SU-DHL-6 (cell line): ENCODE data around the gene PBXIP1.

Experiments
- H2AFZ ChIP-seq: fragments of 200-600 bp; sonication (generic); 2 replicates; pipeline ENCODE4 v1.6.1; 2014; ENCODE audit warnings: low read depth, mild to moderate bottlenecking, moderate library complexity, mixed read lengths, antibody characterized with exemption, low read length; ENCODE audit not compliant: severe bottlenecking
- H3F3A ChIP-seq: fragments of 200-600 bp; shearing (Covaris generic); 2 replicates; pipeline ENCODE4 v1.6.0; 2016; ENCODE audit warnings: antibody characterized with exemption, mild to moderate bottlenecking; ENCODE audit not compliant: insufficient read depth
- H3K27ac ChIP-seq: fragments of 200-600 bp; sonication (generic); 2 replicates; pipeline ENCODE4 v1.5.1; 2016; ENCODE audit warnings: low read depth, mild to moderate bottlenecking, low read length, moderate library complexity, mixed read lengths
- H3K27me3 ChIP-seq: fragments of 200-600 bp; sonication (generic), shearing (Covaris generic); 2 replicates; pipeline ENCODE4 v1.6.0; 2014; ENCODE audit warnings: mild to moderate bottlenecking, low read length
- H3K36me3 ChIP-seq: fragments of 200-600 bp; sonication (generic); 2 replicates; pipeline ENCODE4 v1.6.1; 2014; ENCODE audit warnings: mild to moderate bottlenecking, low read length, mixed read lengths
- H3K4me2 ChIP-seq: fragments of 300-600, 200-600 bp; shearing (Covaris generic), sonication (generic); 2 replicates; pipeline ENCODE4 v1.6.0; 2014; ENCODE audit warnings: low read length, low read depth, mild to moderate bottlenecking; ENCODE audit not compliant: poor library complexity, severe bottlenecking
- H3K4me3 ChIP-seq: fragments of 200-600 bp; sonication (generic); 2 replicates; pipeline ENCODE4 v1.5.1; 2014; ENCODE audit warnings: antibody characterized with exemption, low read length, mild to moderate bottlenecking, mixed read lengths; ENCODE audit not compliant: insufficient read depth, poor library complexity, severe bottlenecking
- H3K79me2 ChIP-seq: fragments of 200-600 bp; sonication (generic); 2 replicates; pipeline ENCODE4 v1.6.1; 2014; ENCODE audit warnings: mild to moderate bottlenecking, low read length, moderate library complexity; ENCODE audit not compliant: insufficient read depth
- H3K9ac ChIP-seq: fragments of 200-600 bp; sonication (generic); 2 replicates; pipeline ENCODE4 v1.7.0; 2014; ENCODE audit warnings: mild to moderate bottlenecking, low read length
- H3K9me2 ChIP-seq: fragments of 200-600 bp; sonication (generic); replicated peaks from 2 replicates; pipeline ENCODE4 v1.6.1; 2014; ENCODE audit warnings: low read length; ENCODE audit not compliant: insufficient read depth
- H3K9me3 ChIP-seq: fragments of 200-600 bp; sonication (generic); 2 replicates; pipeline ENCODE4 v1.6.1; 2014; ENCODE audit warnings: low read length, mixed read lengths; ENCODE audit not compliant: insufficient read depth
- H4K20me1 ChIP-seq: fragments of 200-600 bp; sonication (generic); 2 replicates; pipeline ENCODE4 v1.6.1; 2014; ENCODE audit warnings: low read depth, mild to moderate bottlenecking, antibody characterized with exemption, low read length, moderate library complexity, mixed read lengths
- EZH2phosphoT487 ChIP-seq: fragments of 200-600 bp; sonication (generic), shearing (Covaris generic); conservative IDR thresholded peaks from 2 replicates; pipeline ENCODE4 v1.6.1; 2018; ENCODE audit warnings: mild to moderate bottlenecking, antibody characterized with exemption, low read length, moderate library complexity, mixed read lengths
- TF ChIP-seq, protein P1 (sequence below): fragments of 200-600 bp; sonication (generic); IDR thresholded peaks from one replicate; pipeline ENCODE4 v1.5.1; 2017; ENCODE audit warnings: antibody characterized with exemption, mild to moderate bottlenecking, low read length, moderate library complexity; ENCODE audit not compliant: insufficient read depth, poor library complexity, severe bottlenecking

PBXIP1 gene, protein sequence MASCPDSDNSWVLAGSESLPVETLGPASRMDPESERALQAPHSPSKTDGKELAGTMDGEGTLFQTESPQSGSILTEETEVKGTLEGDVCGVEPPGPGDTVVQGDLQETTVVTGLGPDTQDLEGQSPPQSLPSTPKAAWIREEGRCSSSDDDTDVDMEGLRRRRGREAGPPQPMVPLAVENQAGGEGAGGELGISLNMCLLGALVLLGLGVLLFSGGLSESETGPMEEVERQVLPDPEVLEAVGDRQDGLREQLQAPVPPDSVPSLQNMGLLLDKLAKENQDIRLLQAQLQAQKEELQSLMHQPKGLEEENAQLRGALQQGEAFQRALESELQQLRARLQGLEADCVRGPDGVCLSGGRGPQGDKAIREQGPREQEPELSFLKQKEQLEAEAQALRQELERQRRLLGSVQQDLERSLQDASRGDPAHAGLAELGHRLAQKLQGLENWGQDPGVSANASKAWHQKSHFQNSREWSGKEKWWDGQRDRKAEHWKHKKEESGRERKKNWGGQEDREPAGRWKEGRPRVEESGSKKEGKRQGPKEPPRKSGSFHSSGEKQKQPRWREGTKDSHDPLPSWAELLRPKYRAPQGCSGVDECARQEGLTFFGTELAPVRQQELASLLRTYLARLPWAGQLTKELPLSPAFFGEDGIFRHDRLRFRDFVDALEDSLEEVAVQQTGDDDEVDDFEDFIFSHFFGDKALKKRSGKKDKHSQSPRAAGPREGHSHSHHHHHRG

DNA sequence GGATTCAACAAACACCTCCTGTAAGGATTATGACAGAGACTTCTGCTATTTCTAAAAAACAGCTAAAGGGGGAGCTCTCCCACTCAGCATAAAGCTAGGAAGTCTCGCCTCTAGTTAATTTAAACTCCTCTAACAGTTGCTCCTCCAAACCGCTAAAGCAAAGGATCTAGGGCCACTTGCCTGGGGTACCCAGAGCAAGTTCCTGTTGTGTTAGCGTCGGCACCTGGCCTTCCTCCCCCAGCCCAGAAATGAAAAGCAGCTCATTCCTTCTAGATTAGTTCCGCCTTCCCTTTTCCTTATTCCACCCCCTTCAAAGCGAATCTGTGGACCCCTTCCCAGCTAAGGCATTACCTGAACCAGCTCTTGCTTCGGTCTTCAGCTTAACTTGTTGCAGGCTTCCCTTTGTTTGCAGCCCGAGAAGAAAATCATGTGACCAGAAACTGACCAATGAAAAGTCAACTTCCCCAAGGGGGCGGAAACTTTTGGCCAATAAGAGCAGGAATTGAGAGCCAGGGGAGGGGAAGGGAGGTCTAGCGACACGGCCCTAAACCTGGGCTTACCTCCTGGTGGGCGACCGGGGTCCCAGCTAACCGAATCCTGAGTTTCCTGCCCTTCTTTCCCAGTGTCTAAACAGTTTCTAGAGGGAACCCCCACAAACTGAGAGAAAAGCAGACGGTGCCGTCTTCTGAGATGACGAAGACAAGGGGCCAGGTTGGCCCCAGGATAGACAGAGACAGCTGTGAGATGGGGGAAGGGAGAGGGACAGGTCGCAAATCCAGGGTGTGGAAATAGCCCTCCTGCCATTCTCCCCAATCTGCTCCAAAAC is at the start of gene PBXIP1:
Gene PBXIP1, minus strand, starts transcription at position 382 of the 826 bp plus-strand sequence. CDS start 2,378 bp downstream, outside the sequence.
- H3K27ac ChIP-seq = peak within 1 kb of the TSS; percentile 67
- H4K20me1 ChIP-seq = no peaks in the 10 kb centered on the region
- peaks cover 8% of the 10 kb centered on the region for H3K79me2 ChIP-seq
- TF ChIP-seq, protein P1, sequence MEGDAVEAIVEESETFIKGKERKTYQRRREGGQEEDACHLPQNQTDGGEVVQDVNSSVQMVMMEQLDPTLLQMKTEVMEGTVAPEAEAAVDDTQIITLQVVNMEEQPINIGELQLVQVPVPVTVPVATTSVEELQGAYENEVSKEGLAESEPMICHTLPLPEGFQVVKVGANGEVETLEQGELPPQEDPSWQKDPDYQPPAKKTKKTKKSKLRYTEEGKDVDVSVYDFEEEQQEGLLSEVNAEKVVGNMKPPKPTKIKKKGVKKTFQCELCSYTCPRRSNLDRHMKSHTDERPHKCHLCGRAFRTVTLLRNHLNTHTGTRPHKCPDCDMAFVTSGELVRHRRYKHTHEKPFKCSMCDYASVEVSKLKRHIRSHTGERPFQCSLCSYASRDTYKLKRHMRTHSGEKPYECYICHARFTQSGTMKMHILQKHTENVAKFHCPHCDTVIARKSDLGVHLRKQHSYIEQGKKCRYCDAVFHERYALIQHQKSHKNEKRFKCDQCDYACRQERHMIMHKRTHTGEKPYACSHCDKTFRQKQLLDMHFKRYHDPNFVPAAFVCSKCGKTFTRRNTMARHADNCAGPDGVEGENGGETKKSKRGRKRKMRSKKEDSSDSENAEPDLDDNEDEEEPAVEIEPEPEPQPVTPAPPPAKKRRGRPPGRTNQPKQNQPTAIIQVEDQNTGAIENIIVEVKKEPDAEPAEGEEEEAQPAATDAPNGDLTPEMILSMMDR = peak; percentile 28
- TF ChIP-seq EZH2phosphoT487 = no peak
- H3K4me2 ChIP-seq = peak within 1 kb of the TSS; percentile 91
- H3K27me3 ChIP-seq = no peaks in the 10 kb centered on the region
- H3K9me3 ChIP-seq = no peaks in the 10 kb centered on the region
- H2AFZ ChIP-seq = peak within 1 kb of the TSS; percentile 58
- peak within 1 kb of the TSS; percentile 55 for H3K9ac ChIP-seq
- H3K36me3 ChIP-seq = no peaks in the 10 kb centered on the region
- peak within 1 kb of the TSS; percentile 75 for H3K4me3 ChIP-seq
- H3F3A ChIP-seq = peaks cover 24% of the 10 kb centered on the region
- H3K9me2 ChIP-seq = no peaks in the 10 kb centered on the region

DNA sequence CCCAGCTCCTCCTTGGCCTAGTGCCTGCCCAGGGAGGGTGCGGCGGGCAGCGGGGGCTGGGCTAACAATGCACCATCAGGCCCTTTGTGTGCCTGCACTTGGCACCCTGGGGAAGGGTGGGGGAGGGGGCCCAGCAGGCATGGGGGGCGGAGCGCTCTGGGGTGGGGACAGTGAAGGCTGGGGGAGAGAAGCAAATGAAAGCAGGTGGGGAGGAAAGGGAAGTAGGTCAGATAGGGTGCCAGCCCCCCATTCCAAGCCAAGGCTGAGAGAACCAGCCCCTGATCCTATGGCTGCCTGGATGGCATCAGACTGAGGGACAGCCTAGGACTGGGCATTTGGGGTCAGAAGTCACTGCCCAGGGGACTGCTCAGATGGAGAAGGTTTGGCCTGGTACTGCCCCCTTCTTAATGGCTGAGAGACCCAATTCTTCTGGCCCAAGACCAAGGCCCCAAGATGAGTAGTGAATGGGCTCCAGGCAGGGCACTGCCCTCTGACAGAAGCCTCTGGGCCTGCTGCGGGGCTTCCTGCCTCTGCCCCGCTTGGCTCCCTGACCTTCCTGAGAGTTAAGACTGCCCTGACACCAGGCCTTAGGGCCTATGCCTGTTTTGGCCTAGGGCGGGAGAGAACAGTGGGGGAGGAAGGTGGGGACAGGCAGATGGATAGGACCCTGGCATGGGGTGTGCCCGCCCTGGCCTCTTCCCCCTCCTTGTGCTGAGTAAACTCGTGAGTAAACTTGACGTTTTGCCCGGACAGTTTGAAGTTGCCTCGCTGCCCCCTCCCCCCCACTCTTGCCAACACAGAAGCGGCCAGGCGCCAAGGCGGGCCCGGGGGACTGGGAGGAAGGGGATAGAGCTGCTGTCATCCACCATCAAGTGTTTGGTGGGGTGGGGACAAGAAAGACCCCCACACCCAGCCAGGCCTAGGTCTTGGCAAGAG is 49.4 kb upstream of the PBXIP1 start:
- Histone ChIP-seq H3K36me3 (no peaks in the 10 kb centered on the region), H3K79me2 (no peaks in the 10 kb centered on the region), H3K9me2 (no peaks in the 10 kb centered on the region), H3F3A (no peaks in the 10 kb centered on the region), H3K27me3 (no peaks in the 10 kb centered on the region), H3K27ac (no peak overlapping the region), H4K20me1 (no peaks in the 10 kb centered on the region), H2AFZ (no peak overlapping the region), H3K4me2 (no peak overlapping the region), H3K4me3 (no peak overlapping the region), H3K9me3 (no peaks in the 10 kb centered on the region), H3K9ac (no peak overlapping the region)
- TF ChIP-seq, protein P1 = no peak
- no peak for TF ChIP-seq EZH2phosphoT487

DNA sequence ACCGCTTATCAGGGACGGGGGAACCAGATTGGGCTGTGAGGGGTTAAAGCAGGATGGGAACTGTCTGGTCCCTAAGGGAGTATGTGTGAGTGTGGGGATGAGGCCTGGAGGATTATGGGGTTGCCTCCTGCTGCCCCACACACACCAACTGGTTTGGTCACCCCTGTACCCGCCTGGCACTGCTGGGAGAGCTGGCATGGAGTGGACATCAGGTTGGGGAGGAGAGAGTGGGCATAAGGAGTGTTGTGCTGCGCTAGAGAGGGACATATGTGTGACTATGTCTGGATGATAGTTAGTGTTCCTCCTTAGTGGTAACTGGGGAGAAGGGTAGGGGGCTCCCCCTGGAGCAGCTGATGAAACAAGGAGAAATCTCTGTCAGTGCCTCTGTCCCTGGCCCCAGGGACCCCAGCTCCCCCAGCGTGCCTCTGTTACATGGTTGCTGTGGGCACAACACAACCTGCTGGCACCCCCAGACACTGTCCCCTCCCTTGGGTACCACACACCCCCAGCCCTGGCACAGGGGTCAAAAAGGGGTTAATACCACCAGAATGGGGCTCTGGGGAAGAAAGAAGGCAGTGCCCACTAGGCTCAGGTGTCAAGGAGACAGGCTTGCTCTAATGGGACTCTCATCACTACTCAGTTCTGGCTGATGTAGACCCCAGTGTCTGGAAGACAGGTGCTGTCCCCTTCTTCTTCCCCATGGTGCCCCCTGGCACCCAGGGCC is 48.6 kb upstream of the PBXIP1 start:
- H4K20me1 ChIP-seq = no peaks in the 10 kb centered on the region
- H3K9me3 ChIP-seq = no peaks in the 10 kb centered on the region
- H3F3A ChIP-seq = peaks cover 8% of the 10 kb centered on the region; the same call in 1 of the 2 replicates
- H3K9ac ChIP-seq = no peak overlapping the region
- no peak overlapping the region for H3K27ac ChIP-seq
- TF ChIP-seq EZH2phosphoT487 = no peak
- TF ChIP-seq, protein P1 = no peak
- H3K9me2 ChIP-seq = no peaks in the 10 kb centered on the region
- H3K36me3 ChIP-seq = no peaks in the 10 kb centered on the region
- no peak overlapping the region for H3K4me2 ChIP-seq
- no peak overlapping the region for H2AFZ ChIP-seq
- no peak overlapping the region for H3K4me3 ChIP-seq
- H3K27me3 ChIP-seq = no peaks in the 10 kb centered on the region
- no peaks in the 10 kb centered on the region for H3K79me2 ChIP-seq
